Measurements from ENCODE around the gene TMEM181.
"Not testable (repeated sequence)": the region's sequence is repeated elsewhere in the genome, so short reads cannot be mapped to it uniquely, and the experiment has no call there.

TMEM181 gene

DNA sequence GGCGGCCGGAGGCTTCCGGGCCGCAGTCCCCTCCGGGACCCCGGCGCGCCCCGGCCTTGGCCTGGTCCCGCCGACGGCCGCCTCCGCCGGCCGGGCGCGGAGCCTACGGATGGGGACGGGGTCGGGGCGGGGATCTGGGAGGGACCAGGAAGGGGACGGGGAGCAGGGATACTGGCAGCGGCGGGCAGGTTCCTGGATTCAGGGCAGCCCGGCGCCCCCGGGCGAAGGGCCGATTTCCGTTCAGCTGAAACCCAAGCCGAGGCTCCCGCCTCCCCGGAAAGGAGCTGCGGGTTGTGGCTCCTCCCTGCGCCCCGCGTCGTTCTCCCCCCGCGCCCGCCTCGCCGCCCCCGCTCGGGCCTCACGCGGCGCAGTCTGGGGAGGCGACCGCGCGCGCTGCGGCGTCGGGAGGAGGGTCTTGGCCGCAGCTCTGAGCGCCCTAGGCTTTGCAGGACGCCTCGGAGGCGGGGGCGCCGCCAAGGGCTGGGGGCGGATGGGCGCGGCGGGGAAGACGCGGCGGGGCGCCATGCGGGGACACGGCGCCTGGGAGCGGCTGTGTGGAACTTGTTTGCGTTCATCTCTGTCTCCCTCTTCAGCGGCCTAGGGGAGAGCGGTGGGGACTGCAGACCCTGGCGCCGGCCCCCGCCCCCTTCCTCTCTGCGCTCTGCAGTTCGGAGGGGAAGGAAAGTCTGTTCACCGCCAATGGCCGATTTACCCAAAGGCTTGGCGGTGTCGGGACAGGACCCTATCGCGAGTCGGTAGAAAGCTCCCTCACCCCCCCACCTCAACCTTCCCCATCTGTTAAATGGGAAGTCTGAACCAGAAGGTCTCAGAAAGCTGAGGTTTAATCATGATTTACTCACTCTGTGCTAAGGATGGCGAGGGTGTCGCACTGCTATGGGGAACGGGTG, 22.7 kb upstream of the TMEM181 start:
- peak; percentile 89 for DNase-seq (ENCODE audit: low spot score)

DNA sequence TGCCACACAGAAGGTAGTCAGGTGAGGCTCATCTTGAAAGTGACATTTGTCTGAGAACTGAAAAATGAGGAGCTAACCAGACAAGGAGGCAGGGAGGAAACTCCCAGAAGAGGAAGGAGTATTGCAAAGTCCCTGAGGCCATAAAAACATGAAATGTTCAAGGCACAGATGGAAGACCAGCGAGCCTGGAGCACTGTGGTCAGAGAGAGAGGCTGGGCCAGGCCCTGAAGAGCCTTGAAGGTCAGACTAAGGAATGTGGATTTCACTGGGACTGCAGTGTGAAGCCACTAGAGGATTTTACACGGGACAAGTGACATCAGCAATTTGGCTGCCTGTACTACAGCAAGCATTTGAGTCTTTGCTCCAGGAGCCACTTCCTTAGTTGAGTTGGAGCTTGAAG, 21.1 kb upstream of the TMEM181 start:
- DNase-seq (ENCODE audit: low spot score) = no peak

DNA sequence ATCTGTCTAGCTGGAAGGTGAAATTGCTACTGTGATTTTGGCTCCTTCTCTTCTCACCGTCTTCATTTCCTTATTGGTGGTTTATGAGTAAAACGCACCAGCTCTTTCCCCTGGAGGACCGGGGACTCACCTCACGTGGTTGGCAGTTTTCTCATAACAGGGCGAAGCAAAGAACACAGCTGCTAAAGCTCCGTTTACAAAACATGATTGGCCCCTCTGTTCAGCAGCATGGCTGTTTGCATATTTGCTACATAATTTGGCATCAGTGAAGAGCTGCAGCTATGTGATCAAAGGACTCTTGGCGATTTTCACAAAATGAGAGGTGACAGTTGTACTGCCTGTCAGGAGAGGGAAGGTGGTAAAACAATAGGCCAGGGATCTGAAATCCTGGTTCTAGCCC, 20.5 kb upstream of the TMEM181 start:
- DNase-seq (ENCODE audit: low spot score) = no peak

DNA sequence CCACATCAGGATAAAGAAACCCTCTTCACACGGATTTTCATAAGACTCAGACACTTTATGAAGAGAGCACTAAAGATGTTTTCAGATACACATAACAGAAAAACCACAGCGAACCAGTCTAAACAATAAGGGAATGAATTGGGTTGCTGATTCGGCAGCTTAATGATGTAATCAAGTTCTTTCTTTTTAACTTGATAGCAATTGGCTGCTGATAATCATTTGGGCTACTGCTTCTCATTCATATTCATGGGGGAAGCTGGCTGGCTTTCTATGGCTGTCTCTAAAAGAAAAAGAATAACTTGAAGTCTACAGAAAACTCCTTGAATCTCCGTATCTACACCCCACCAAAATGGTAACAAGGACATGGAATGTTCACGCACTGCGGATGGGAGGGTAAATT, 20.0 kb upstream of the TMEM181 start:
- no peak for DNase-seq (ENCODE audit: low spot score)

DNA sequence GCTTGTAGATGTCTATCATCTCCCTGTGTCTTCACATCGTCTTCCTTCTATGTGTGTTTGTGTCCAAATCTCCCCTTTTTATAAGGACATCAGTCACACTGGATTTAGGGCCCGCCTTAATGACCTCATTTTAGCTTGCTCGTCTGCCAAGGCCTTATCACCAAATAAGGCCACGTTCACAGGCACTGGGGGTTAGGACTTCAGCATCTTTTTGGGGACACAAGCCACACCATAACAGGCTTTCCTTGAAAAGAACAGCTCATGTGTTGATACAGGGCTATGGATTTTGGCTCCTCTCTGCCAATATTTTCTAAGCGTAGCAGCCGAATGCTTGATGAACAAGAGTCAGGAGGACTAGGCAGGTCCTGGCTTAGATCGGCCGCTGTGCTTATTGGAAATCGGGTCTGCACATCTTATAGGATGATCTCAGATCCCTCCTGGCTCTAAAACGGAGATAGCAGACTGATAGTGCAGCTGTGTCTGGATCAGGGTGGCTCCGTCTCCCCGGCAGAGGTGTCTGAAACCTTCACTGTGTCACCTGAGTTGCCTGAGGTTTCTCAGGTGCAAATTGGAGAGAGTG, 16.2 kb upstream of the TMEM181 start:
- DNase-seq (ENCODE audit: low spot score) = no peak

DNA sequence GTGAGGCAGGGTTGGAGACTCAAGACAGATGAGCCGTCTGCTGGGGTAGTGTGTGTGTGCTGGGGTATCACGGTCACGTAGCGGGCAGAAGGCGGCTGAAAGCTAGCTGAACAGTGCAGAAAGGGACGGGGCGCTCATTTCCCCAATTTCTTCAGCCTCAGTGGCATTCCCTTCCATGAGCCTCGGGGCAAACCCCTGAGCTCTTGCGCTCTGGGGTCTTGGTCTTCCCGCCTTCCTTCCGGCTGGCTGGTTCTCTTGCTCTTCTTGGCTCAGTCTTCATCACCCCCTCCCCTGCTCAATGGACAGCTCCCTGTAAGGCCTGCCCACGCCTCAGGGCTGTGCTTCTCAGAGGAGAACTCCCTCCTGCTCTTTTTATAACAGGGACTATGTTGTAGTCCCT, 15.5 kb upstream of the TMEM181 start:
- DNase-seq (ENCODE audit: low spot score) = no peak

DNA sequence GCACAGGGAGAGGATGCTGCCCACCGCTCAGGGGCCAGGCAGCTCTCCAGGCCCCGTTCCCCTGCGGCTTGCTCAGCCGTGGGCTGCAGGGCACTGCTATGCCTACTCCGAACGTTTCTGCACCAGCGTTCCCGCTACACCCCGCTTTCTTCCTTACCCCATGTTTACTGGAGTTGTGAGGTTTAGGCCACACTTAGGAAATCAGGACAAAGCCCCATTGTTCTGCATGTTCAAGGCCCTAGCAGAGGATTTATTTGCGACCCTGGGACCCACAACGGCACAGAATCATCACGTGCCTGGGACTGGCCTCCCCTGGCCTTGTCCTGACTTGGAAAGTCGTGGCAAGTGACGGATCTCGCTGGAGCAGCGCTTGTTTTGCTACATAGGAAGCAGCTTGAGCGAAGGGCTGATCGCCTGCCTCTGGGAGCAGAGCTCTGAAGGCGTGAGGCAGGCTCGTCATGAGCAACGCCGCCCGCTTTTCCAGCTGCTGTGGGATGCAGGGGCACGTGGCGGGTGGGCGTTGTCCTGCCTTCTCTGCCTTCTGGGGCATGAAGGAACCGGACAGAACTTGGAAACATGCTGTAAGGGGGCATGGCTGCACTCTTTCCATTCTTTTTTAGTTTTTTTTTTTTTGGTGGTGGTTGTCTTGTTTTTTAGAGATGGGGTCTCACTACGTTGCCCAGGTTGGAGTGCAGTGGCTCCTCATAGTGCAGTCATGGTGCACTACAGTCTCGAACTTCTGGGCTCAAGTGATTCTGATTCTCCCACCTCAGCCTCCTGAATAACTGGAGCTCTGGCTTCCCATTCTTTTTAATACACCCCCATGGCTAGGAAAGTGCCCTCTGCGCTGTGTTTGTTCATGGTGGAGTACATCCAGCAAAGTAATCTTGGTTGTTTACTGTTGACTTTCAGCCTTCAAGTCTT, 14.6 kb upstream of the TMEM181 start:
- DNase-seq (ENCODE audit: low spot score) = no peak

DNA sequence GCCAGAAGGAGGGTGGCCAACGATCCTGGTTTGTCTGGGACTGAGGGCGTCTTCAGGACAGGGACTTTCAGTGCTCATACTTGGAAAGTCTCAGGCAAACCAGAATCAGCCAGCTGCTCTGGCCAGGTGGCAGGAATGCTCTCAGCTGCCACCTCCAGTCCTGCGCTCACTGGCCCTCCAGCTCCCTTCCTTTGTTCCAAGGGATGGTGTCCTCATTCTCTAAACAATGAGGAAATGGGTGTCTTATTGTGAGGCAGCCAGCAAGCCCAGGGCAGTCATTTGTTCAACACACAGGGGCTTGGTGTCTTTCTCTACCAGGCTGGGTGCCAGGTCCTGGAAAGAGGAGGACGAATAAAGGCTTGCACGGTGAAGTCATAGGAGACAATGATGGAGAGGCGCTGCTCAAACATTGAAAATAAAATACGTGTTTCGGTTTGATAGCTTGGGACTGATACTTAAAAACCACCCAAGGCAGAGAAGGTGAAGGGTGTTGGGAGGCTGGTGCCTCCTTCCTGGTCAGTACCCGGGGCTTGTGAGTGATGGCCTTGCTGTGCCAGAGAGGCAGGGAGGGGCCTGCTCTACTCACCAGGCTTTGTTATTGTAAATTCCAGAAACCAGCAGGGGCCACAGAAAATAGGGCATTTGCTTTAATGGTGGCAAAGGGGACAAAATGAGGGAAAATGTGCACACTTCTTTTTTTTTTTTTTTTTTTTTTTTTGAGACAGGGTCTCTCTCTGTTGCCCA, 11.3 kb upstream of the TMEM181 start:
- no peak for DNase-seq (ENCODE audit: low spot score)

DNA sequence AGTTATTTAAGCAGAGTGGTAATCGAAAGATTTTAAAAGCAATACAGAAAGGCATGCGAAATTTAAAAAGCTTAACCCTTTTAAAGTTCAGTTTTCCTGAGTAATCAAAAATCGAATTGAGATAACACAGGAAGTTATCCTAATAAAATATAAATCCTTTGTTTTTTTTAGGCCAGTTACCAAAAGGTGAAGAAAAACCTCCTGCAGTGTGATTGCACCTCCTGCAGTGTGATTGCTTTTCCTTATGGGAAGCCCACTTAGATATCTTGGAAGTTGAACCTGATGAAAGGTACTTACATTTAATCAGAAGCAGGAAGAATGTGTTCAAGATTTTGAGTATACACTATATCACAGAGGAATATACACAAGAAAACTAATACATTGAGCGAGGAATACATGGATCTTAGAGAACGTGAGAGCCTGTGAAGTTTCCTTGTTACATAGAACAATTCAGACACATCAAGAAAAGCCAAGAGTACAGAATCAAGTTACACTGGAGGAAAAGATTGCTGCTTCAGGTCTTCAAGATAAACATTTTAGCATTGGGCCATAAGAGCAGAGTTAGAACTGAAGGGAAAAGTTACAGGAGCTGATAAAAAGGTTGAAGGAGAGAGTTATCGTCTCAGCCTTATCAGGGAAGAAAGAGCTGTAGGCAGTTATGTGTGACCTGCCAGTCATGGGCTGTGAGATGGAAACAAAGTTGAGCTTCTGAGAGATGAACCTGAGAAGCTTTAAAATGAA, 7.7 kb upstream of the TMEM181 start:
- DNase-seq (ENCODE audit: low spot score) = no peak

DNA sequence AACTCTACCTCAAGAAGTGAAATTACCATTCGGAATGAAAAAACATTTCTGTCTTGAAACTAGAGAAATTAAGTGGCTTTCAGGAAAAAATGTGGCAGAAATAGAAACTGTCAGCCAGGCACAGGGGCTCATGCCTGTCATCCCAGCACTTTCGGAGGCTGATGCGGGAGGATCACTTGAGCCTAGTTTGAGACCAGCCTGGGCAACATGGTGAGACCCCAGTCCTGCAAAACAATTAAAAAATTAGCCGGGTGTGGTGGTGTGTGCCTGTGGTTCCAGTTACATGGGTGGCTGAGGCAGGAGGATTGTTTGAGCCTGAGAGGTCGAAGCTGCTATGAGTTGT, 7.1 kb upstream of the TMEM181 start:
- DNase-seq (ENCODE audit: low spot score) = no peak

DNA sequence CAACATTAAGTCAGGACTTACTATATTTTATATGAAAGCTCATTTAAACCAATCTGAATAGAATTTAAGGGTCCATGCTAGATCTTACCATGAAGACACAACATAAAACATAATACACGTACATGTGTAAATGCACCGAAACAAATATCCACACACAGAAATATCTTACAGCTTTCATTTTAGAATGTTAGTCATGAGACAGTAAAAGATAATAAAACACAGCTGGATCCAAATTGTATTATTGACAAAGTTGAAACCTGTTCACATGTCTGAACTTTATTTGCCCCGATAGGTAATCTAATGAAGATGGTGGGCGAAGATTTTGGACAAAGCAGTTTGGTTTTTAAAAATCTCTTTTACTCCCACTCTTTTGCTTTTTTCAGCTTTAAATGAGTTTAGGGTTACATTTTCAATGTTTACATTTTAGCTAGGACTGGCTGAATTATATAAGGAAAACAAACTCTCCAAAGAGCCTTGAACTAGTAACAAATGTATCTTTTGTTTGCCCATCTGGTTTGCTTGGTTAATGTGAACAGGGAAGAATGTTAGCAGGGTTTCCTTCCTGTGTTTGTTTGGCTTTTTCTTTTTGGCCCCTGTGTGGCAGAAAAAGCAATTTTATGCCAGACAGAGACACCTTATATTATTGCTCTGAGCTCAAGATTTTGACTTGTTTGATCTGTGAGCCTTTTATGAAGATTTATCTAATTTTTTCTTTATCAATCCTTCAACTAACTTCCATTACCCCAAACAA, 5.1 kb upstream of the TMEM181 start:
- DNase-seq (ENCODE audit: low spot score) = no peak

DNA sequence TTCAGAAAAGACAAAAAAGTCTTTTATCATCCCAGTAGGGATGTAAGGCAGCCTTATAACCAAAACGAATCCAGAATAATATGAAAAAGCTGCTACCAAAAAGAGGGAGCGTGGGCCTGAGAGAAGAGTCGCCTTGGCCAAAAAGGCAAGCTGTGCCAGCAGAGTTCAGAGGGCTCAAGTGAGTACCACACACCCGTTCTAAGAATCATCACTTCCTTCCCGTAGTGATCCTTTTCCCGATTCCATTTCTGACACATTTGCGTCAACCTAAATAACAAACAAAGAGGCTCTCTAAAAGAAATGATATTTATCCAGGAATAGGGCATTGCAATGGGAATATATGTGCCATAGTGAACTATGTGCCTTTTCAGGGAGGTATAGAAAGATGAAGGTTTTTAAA, 3.8 kb upstream of the TMEM181 start:
- DNase-seq (ENCODE audit: low spot score) = no peak

DNA sequence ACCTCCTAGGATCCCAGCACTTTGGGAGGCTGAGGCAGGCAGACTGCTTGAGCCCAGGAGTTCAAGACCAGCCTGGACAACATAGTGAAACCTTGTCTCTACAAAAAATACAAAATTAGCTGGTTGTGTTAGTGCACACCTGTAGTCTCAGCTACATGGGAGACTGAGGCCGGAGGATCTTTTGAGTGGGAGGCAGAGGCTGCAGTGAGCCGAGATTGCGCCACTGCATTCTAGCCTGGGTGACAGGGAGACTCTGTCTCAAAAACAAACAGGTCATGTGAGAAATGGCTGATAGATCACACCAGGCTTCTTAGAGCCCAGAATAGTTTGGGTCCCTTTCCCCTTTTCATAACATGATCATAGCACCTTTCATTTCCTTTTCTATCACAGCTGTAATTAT, 2.8 kb upstream of the TMEM181 start:
- DNase-seq (ENCODE audit: low spot score) = not testable (repeated sequence)

DNA sequence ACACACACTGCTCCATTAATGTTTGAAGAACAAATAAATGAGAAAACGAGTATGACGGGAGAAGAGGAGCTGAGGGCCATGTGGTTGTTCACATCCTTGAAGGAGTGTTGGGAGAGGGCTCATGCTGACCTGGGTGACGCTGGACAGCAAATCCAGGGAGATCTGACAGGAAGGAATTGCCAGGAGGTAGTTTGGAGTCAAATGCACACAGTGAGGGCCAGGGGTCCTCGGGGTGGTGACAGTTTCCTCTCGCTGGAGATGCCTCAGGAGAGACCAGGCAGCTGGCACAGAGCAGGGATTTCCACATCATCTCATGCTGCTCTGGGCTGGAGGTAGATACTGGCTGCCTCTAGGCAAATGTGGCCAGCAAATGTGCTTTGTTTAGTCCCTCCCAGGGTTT, 2.0 kb upstream of the TMEM181 start:
- DNase-seq (ENCODE audit: low spot score) = no peak

DNA sequence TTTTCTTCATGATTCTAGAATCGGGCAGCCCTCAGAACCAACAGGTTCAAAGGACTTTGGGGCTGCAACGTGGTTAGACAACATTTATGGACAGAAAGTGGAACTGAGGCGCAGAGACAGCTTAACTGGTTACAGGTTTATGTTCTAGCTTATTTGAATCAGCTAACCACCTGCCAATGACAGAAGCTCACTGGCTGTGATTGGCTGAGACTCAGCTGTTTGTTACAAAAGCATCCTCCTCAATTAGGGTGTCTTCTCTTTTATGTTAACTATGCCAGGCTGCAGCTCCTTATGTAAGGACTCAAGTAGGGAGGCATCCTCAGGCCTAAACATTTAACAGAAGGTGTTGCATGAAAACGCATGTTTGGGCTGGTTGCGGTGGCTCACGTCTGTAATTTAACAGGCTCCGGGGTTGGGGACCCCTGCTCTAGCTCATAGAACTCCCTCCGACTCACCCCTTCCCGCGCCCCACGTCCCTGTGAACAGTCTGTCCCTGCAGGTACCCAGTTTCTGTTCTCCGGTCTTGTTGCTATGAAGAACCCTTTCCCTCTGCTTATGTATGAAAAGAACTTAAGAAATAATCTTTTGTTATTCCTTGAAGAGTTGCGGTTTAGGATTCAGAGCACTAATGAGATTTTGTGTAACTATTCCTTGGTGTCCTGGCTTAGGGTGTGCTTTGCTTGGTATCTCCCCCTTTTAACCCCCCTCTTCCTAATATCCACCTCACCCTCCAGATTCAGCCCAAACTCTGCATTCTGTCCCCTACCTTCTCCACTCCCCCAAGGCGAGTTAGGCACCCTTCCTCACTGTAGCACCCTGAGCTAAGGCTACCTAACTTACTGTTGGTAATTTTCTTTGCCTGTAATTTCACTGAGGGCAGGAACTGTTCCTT, 1.2 kb upstream of the TMEM181 start:
- DNase-seq (ENCODE audit: low spot score) = no peak

DNA sequence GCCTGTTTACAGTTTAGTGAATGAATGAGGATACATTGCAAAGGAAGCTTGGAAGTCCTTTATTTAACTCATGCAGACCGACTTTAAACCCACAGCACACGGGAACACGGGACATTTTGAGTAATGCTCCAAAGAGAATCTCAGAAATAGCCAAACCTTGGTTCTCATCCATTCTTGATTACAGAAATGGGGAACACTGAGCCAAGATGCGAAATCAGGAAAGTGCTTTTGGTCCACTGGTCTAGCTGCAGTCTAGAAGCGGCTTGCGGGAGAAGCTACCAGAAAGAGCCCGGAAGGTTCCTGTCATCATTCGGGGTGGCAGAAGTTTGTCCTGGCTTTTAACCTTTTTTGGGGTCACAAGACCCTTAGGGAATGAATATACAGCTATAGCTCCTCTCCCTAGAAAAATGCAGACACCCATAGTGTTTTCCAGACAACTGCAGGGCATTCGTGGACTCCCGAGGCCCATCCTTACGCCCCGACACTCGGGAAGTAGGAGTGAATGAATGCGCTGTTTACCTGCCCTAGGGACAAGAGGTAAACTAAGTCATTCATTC, 475 bp upstream of the TMEM181 start:
- no peak for DNase-seq (ENCODE audit: low spot score)

DNA sequence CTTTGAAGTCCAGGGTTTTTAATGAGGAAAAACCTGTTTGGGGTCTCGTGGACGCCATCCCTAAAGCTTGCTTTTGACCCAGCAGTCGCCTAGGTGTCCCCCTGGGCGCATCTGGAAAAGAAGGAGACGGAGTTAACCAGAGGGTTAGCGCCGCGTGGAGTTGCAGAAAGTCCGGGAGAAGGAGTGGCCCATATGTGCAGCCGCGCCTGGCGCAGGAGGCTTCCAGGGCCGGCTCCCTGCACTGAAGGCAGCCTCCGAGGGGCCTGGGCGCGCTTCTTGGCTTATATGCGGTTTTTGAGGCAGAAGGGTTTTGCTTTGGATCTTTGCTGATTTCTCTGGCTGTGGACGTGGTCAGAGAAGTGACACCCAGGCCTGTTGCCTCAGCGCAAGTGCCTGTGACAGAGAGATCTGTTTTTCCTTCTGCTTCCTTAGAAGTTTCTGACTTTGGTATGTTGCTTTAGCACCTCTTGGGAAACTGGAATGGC, 987 bp downstream of the TMEM181 start:
- DNase-seq (ENCODE audit: low spot score) = peak; percentile 64

DNA sequence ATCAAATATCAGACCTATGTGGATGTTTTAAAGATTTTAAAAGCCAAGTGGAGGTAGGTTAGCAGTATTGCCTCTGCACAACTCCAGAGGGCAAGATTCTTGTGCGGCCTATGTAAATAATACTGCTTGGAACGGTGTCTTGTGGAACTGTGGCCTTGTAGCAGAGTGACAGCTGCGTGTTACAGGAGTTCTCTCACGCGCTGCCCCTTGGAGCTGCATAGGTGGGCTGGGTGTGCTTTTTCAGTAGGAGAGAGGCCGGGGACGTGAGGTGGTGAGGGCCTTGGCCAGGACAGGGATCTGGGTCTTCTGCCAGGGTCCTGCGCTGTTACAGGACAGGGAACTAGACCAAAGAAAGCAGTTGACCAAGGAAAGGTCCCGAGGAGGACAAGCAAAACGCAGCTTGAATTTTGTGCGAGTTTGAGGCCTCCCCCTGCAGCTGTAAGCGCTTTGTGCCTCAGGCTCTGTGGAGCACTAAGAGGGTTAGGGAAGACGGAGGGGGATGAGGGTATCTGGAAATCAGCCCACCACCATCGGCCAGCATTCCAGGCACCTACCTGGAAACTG, 1.5 kb downstream of the TMEM181 start:
- DNase-seq (ENCODE audit: low spot score) = no peak

DNA sequence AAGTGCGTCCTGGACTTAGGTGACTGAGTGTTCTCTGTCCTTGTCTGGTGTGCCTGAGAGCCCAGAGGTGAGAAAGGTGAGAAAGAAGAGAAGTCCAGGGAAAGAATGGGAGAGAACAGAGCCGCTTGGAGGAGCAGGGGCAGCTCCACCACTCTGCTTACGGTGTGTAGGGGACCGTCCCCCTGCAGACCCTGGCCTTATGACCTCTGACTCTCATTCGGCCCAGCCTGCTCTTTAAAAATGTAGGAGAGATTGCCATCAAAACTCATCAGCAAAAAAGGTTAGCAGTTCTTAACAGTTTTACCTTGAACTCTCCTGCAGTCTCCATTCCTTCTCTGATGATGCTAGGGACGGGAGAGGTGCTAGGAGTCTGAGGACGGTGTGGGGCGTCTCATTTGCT, 2.0 kb downstream of the TMEM181 start:
- DNase-seq (ENCODE audit: low spot score) = no peak

Measured in D341Med (cell line).